Activated CD4-positive, alpha-beta T cell treated with anti-CD3 and anti-CD28 coated beads, Interleukin-2, amount 50 U/mL, for 1 hour (primary cell): ENCODE data around the gene GALNT18.
"Not testable (repeated sequence)": the region's sequence is repeated elsewhere in the genome, so short reads cannot be mapped to it uniquely, and the experiment has no call there.

Source experiments
- DNase-seq: peaks from one replicate; pipeline ENCODE4 v3.0.0-alpha.2; 2020

Gene GALNT18

DNA sequence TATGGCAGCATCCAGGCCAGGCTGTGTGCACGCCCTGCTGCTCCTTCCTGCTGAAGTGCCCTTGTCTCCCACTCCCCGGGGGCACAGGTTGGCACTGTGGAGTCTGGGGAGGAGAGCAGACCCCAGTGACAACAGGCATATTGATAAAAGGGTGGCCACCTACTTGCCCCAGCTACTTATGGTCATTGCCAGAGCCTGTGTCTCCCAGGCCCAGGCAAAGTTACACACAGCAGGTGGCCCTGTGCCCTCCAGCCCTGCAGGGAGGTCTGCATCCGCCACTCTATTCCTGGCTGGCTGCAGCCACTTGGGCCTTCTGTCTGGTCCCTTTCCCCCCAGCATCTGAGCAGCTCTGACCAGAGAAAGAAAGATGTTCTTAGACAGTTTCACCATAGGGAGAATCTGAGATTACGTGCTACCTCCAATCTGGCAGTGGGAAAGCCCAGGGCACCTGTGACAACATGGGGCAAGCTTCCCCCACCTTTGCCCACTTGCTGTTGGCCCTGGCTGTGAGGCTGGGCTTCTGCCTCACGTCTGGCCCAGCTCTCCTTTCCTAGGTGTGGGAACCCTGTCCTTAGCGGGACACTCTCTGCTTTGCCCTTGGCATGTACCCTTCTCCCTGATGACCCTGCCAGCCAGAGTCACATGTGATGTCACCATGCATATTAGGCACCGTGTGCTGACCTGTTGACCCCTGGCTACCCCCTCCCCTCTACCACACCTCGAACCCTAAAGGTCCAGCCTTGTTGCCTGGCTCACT is 243.4 kb downstream of the GALNT18 start:
- DNase-seq: no peak

GRCh38 chr11:11374358-11375148 is 247.3 kb downstream of the GALNT18 start:
- DNase-seq: no peak

GRCh38 chr11:11373934-11374333 is 247.9 kb downstream of the GALNT18 start:
- no peak for DNase-seq

- no peak for DNase-seq
Observed at GRCh38 chr11:11372461-11372860, 249.3 kb downstream of the GALNT18 start.

DNA sequence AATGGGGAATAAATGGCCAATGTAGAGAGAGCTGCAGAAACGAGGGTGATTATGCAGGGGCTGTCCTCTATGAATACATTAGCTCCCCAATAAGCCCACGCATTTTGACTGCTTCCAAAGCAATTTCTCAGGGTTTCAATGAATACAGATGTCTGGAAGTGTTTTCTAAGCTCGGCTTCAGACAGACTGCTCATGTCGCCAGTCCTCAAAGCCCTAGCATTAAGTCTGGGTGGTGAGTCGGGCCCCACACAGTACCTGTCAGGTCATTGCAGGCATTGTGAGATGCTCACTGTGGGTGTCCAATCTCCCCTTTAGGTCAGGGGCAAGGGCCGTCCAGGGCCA is 250.9 kb downstream of the GALNT18 start:
- no peak for DNase-seq

GRCh38 chr11:11370255-11370961 is 251.4 kb downstream of the GALNT18 start:
- DNase-seq: no peak

DNA sequence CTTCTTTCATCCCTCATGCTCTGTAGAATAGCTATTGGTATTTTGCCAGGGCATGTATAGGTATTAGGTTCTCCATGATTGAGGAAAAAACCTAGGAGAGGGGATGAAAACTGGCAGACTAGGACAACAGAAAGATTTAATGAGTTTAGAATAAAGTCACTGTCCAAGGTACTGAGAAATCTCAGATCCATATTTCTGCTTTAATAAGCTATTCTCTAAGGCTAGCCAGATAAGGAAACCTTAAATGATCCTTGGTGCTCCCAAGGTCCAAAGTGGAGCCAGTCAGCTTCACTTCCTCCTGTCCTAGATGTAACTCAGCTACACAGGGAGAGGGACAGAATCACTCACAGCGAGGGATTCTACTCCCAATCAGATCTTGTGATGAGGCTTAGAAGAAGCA is 255.0 kb downstream of the GALNT18 start:
- no peak for DNase-seq

DNA sequence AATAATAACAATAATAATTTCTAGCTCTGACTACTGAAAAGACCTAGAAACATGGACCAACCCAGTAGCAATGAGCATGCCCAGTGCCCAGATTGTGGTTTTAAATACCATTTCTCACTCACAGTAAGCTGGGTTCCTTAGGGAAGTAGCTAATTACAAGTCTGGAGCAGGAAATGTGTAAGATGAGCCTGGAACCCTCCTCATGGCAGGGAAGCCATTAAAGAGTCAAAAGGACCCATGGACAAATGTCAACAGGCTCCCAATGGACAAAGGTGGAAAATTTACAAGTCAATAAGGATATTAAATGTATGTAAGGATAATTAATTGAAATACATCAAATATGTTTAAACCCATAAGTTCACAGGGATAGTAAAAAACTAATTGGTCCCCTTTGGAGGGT is 258.1 kb downstream of the GALNT18 start:
- DNase-seq: no peak

- DNase-seq: no peak
Observed at GRCh38 chr11:11359611-11360010, 262.2 kb downstream of the GALNT18 start.

DNA sequence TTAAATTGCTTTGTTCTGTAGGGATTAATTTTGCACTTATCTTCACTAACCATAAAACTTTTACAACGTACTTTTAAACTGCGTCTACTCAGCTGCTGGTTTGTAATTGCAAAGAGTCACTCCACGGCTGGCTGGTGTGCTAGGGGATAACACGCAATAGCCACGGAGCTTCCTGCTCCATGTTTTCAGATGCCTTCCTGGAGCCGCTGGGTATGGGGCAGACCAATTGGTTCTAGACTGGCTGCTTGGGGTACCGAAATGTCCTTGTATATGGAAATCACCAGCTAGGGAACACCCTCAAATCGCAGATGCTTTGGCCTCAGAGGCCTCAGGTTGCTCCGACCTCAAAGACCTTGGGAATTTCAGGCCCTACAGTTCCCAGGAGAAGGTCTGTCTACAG is 265.0 kb downstream of the GALNT18 start:
- DNase-seq: no peak

GRCh38 chr11:11352878-11353277 is 268.9 kb downstream of the GALNT18 start, which contains the start of gene CSNK2A3:
Gene CSNK2A3 (minus strand): TSS chr11:11353250. CDS start chr11:11353119, 131 bp downstream.
- not testable (repeated sequence) for DNase-seq

DNA sequence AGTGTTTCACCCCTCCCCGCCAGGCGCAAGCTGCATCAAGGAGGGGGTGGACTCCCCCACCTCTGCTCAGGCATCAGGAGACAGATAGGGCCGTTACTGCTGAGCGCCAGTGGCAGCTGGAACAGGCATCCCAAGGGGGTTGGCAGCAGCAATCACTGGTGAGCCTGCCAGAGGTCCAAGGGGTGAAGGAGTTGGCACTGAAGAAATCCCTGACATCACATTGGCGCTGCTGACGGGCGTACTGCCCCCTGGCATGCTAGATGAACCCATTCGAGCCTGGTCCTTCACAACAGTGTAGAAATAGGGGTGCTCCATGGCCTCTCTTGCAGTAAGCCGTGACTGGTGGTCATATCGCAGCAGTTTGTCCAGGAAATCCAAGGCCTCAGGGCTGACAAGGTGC is 270.0 kb downstream of the GALNT18 start:
- not testable (repeated sequence) for DNase-seq

DNA sequence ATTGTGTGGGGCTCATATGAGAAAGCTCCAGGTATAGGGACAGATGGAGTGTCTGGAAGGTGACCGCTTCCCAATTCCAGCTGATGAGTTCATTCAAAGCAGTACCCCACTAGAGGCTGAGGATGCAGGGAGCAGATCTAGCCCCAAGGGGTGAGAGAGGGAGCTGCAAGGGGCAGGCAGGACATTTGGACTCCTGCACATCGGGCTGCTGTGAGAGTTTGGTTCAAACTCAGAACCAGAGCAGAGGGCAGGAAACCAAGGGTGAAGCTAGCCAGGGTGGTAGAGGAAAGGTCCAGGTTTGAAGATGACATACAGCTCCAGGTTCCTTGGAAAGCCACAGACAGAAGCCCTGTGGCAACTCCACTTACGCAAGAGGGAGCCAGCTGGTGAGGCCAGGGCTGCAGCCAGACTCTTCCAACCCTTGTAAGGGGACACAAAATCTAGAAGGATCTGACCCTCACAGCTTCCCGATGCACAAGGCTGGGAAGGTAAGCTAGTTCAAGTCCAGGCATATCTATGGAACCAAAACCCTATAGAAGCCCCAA is 270.7 kb downstream of the GALNT18 start:
- no peak for DNase-seq

GRCh38 chr11:11349870-11350337 is 271.9 kb downstream of the GALNT18 start:
- DNase-seq: no peak

GRCh38 chr11:11349106-11349825 is 272.5 kb downstream of the GALNT18 start:
- DNase-seq: no peak

DNA sequence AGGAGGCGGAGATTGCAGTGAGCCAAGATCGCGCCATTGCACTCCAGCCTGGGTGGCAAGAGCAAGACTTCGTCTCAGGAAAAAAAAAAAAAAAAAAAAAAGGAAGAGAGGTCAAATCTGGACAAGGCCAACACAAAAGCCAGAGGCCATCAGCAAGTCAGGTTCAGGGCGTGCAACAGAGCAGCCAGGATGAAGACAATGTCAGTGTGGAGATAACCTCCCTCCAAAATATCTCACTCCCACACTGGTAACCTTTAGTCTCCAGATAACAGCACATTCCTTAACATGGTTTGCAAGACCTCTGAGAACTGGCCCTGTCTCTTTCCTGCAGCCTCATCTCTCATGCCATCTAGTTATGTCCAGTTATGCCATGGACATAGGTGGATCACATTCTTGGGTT is 273.5 kb downstream of the GALNT18 start:
- DNase-seq: no peak

DNA sequence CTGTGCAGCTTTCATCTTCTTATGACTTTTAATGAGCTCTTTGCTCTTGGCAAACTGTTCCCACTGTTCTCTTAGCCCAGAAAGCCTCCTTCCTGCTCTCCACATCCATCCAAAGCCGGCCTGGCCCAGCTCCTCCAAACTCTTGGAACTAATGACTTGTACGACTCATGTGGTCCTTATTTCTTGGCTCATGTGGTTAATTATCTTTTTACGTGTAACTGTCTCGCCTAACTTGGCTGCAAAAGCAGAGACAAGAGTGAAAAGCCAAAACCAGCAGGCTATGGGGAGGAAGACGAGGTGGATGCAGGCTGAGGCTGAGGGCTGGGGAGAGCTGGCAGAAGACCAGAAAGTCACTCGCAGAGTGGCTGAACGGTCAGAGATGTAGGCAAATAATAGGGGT is 274.2 kb downstream of the GALNT18 start:
- no peak for DNase-seq

DNA sequence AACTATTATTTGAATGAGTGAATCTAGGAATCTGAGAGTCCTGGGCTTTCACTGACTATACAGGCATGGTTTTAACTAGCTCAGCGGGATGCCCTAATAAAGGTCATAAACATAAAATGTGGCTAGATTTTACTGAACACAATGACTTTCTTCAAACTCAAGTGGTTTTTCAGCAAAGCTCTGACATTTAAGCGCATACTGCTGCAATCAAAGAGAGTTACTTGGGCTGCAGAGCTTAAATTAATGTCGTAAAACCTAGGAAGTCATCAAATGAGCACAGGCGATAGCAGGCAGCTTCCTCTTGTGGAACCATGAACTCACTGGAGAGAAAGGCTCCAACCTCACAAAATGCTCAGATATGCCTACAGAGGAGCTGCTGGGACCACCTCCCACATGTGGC is 275.5 kb downstream of the GALNT18 start:
- no peak for DNase-seq

- no peak for DNase-seq
Observed at GRCh38 chr11:11345099-11345498, 276.7 kb downstream of the GALNT18 start.

DNA sequence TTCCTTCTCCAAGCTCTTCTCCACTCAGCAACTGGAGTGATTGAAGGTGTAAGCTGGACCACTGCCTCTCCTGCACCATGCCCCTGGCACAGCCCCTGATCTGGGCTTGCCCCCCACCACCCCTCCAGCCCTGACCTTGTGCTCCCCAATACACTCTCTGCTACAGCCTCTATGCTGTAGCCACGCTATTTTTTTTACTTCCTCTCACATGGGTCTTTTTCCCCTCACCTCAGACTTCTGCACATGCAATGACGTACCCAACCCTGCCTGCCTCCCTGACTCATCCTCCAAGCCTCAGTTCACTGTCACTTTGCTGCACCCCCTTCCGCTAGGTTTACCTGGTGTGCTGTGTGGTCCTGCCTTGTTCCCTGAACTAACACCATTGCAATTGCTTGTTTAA is 277.8 kb downstream of the GALNT18 start:
- DNase-seq: no peak

DNA sequence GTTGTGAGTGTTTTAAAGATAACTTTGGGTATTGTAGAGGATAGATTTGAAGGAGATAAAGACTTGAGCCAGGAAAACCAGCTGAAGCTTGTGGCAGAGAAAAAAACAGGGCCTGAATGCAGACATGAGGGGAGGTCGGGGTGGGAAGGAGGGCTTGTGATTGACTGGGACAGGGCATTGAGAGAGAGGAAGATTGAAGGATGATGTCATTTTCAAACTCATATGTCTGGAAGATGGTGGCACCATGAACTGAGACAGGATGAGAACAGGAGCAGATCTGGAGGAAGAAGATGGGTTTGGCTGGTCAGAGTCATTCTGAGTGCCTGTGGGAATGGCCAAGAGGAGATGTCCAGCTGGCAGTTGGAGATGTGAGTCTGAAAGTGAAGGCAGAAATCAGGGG is 283.5 kb downstream of the GALNT18 start:
- DNase-seq: no peak

DNA sequence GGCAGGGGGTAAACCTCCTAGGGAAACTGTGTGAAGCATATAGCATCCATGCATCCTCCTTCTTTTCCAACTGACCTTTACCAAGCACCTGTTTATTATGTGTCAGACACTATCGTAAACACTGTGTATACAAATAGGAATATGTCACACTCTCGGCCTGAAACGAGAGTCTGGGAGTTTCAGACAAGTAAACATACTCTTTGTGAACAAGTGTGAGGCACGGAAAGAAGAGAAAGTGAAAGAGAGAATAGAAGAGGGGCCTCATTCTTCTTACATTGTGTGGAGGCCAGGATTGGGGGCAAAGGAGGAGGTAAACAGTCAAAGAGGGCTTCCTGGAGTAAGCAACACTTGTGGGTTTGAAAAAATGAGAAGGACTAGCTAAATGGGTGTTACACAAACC is 285.1 kb downstream of the GALNT18 start:
- DNase-seq: no peak

DNA sequence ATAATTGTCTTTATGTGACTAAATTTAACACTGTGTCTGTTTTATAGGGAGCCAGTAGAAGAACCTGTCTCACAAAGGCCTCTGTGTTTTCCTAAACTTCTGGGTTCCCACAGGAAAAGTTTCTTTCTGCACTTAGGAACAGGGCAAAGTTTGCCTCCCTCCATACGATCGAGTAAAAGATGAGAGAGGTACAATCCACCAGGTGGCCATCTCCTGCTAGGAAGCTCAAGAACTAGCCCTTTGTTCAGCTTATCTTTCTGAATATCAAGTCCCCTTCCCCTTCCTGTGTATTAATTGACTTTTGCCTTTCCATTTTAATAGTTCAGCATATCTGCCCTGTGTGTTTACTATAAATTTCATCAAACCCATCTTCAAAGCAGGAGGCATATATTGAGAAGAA is 286.8 kb downstream of the GALNT18 start:
- DNase-seq: no peak
